Measurements from ENCODE around the gene IGF2BP3. TPM values are rescaled to one million over a fixed set of nuclear protein-coding genes. Genes with fewer than 3 reads are reported as not detected.

The IGF2BP3 gene
- total and polyA plus RNA-seq, 2 donors (not counting 3 experiments of a cell fraction or from before 2014, with no cell fraction given) = 41.2 to 111 TPM

- dilution Hi-C loops (cut with MboI; ENCODE audit: extremely low pct_ligation_motif_present, low sequenced_read_pairs) = no loop called here
Observed at GRCh38 chr7:23268746-23269145, 201.5 kb downstream of the IGF2BP3 start.

More at GRCh38 chr7:23268746-23269145, 201.5 kb downstream of the IGF2BP3 start:
- Histone ChIP-seq H3K4me2 (ENCODE audit: insufficient read depth, low read length) (no peak overlapping the region), H3K9me1 (replicated peaks; ENCODE audit: control insufficient read depth, extremely low read depth, insufficient read depth, low read length) (no peaks in the 10 kb centered on the region), H3K27ac (ENCODE audit: insufficient read depth, low read depth, low read length) (no peak overlapping the region), H3K4me3 (replicated peaks in 1 of 3; ENCODE audit: insufficient read depth in 1 of 3, low read depth in 1 of 3, low read length in 3 of 3) (no peak overlapping the region), H4K20me1 (replicated peaks; ENCODE audit: control insufficient read depth, extremely low read depth, insufficient read depth, low read length) (no peaks in the 10 kb centered on the region), H3K9ac (replicated peaks; ENCODE audit: extremely low read depth, insufficient read depth, low read length) (no peak overlapping the region), H3K9me3 (replicated peaks; ENCODE audit: control insufficient read depth, insufficient read depth, low read length) (no peaks in the 10 kb centered on the region), H3K36me3 (ENCODE audit: control insufficient read depth in 2 of 2, extremely low read depth in 1 of 2, insufficient read depth in 2 of 2, low read length in 2 of 2) (no peaks in the 10 kb centered on the region), H3K27me3 (ENCODE audit: control insufficient read depth in 2 of 2, insufficient read depth in 2 of 2, low read length in 2 of 2) (no peaks in the 10 kb centered on the region), H3K79me2 (ENCODE audit: control insufficient read depth, insufficient read depth, low read length) (no peaks in the 10 kb centered on the region), H2AFZ (ENCODE audit: low read depth, low read length) (no peak overlapping the region), H3K4me1 (ENCODE audit: control insufficient read depth, extremely low read depth, insufficient read depth, low read length) (peaks cover 7% of the 10 kb centered on the region)
- no peak for DNase-seq (ENCODE audit: low read depth, low spot score)
- no peak for FAIRE-seq
- TF ChIP-seq MAX (IDR thresholded peaks at IDR 0.05; ENCODE audit: insufficient read depth, insufficient read length) (no peak), JUN (IDR thresholded peaks at IDR 0.05; ENCODE audit: borderline replicate concordance, insufficient read depth, insufficient read length, low read depth) (no peak), CTCF (IDR thresholded peaks at IDR 0.05; ENCODE audit: extremely low read depth in 1 of 2, insufficient read depth in 1 of 2, low read depth in 1 of 2, low read length in 2 of 2) (no peak), POLR2AphosphoS5 (IDR thresholded peaks at IDR 0.05; ENCODE audit: insufficient read depth, low read depth, low read length) (no peak), FOS (IDR thresholded peaks at IDR 0.05; ENCODE audit: borderline replicate concordance, insufficient read depth, low read length) (no peak)
- BruUV-seq (replicated peaks) = no TSS peak
- intact Hi-C loops (cut with micrococcal nuclease) = loop anchor here (10.0 kb wide), 1 partner anchor 744 kb away; no protein-coding TSS in a partner anchor
- POLR2A ChIA-PET = no interaction called here
- CTCF ChIA-PET = interaction anchor here (0.8 to 7.5 kb wide), 5 partner anchors 9 to 276 kb away, joined by 3 to 88 read pairs (median 4); no protein-coding TSS in a partner anchor

All from endothelial cell of umbilical vein (primary cell).